HS-27A (cell line): ENCODE measurements around the gene PLAC8L1.
"Not testable (repeated sequence)": the region's sequence is repeated elsewhere in the genome, so short reads cannot be mapped to it uniquely, and the experiment has no call there.

Experiments used
- DNase-seq: peaks from one replicate; pipeline ENCODE4 v3.0.0-alpha.2; 2012; ENCODE audit warnings: low read depth, missing footprints

The PLAC8L1 gene, protein sequence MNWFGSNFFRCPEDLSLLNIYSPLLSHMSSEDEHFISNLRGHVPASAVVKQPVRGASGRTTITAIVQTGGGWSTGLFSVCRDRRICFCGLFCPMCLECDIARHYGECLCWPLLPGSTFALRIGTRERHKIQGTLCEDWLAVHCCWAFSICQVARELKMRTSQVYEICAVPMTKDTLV

DNA sequence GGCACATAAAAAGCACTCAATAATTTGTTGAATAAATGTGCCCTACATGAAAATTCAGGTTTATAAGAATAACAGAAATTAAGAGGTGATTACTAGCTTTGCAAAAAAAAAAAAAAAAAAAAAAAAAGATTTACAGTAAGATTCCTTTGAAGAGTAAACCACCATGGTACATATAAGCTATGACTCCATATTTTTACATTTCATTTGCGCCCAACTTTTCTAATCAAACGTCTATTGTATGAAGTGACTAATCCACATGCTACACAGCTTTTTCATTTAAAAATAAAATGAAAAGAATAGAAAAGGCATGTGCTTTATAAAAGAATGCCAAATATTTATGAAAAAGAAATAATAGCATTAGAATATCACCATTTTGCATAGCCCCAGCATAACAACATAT, at the start of gene PLAC8L1:
Gene PLAC8L1 (minus strand): TSS at position 101 of the 400 bp plus-strand sequence. CDS start 1,266 bp downstream, outside the sequence.
- DNase-seq = no peak

DNA sequence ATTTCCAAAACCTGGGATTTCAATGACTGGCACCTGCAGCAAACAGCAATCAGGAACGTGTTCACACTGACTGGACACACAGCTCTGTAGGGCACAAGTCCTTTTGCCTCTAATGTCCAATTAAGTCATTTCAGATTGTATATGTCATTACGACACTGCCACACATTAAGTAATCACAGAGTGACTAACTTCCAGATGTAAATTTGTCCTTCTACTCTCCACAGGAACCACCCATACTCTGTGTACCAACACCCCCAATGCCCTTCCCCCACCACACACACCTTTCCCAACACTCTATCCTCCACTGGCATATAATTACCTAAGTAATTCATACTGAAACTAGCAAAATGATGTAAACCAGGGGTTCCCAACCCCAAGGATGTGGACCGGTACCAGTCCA, 46.6 kb upstream of the PLAC8L1 start:
- no peak for DNase-seq

DNA sequence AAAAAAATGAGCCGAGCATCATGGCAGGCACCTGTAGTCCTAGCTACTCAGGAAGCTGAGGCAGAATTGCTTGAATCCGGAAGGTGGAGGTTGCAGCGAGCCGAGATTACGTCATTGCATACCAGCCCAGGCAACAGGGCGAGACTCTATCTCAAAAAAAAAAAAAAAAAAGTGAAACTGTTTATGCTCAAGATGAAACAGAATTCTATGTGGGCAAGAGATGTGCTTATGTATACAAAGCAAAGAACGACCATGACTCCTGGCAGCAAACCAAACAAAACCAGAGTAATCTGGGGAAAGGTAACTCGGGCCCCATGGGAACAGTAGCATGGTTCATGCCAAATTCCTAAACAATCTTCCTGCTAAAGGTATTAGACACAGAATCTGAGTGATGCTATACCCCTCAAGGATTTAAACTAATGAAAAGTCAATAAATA, 32.6 kb upstream of the PLAC8L1 start:
- no peak for DNase-seq

DNA sequence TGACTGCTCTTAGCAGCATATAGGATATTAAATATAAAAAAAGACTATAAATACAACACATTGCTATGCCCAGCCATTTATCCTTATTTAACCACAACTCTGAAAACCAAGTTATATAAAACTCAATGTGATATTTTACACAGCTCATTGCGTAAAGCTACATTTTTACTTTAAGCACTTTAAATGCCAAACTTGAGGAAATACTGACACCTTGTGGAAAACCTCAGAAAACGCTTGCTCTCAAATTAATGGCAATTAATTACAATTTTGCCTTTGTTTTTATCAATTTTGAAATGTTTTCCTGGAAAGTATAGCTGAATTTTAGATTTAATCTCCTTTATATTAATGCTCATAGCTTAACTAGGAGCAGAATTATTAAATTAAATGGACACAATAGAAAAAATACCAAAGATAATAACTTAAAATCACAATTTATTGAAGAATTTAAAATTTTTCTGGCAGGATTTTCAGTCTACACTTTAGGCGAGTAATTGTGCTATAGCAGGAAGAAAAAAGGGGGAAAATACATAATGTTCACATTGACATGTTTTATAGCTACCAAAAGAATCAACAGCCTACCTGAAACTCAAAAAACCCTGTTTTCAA, 25.2 kb upstream of the PLAC8L1 start:
- DNase-seq = no peak

DNA sequence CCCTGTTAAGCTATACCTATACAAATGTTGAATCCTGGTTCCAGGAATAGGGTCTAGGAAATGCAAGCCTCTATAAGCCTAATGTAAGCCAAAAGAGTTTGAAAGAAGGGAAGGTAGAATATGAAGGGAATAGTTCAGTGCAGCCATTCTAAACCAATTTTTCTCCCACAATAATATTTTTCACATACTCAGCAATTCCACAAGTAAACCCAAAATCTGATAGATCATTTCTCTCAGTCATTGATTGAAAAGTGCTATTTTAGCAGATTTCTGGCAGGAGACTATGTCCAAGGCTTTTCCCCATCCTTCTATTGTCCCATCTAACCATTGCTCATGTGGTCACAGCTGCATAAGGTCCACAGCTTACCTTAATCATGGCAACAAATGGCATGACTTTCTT, 20.7 kb upstream of the PLAC8L1 start:
- DNase-seq = no peak

DNA sequence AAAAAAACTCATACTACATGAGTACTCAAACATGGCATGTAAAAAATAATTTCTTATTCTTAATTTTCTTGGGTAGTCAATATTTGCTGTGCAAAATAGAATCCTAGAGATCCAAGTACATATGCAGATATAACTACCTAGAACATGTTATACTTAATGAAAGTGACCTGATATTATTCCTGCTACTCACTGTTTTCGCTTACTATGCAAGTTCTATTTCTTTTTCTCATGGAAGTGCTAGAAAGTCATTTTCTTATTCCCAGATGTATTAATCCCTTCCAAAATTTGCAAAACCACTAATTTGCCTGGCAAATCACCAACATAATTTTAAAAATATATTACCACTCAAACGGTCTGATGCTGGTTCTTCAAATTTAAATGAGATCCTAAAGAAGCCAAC, 19.2 kb upstream of the PLAC8L1 start:
- no peak for DNase-seq

DNA sequence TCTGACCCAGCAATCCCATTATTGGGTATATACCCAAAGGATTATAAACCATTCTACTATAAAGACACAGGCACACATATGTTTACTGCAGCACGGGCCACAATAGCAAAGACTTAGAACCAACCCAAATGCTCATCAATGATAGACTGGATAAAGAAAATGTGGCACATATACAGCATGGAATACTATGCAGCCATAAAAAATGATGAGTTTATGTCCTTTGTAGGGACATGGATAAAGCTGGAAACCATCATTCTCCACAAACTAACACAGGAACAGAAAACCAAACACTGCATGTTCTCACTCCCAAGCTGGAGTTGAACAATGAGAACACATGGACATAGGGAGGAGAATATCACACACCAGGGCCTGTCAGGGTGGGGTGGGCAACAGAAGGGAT, 16.1 kb upstream of the PLAC8L1 start:
- not testable (repeated sequence) for DNase-seq

DNA sequence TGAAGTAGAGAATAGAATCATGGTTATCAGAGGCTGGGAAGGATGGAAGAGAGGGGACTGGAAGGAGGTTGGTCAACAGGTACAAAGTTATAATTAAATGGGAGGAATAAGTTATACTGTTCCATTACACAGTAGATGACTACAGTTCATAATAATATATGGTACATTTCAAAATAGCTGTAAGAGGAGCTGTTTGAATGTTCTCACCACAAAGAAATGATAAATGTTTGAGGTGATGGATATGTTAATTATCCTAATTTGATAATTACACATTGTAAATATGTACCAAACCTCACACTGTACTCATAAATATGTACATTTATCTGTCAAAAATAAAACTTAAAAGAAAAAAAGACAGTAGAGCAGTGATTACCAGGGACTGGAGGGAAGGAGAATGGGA, 12.9 kb upstream of the PLAC8L1 start:
- DNase-seq = no peak

DNA sequence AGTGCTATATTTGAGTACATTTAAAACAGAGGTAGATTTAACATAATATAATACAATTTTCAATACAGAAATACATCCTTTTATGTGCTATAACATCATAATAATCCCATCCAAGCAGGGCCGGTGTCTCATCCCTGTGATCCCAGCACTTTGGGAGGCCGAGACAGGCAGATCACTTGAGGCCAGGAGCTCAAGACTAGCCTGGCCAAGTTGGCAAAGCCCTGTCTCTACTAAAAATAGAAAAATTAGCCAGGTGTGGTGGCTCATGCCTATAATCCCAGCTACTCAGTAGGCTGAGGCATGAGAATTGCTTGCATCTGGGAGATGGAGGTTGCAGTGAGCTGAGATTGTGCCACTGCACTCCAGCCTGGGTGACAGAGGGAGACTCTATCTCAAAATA, 11.8 kb upstream of the PLAC8L1 start:
- not testable (repeated sequence) for DNase-seq

DNA sequence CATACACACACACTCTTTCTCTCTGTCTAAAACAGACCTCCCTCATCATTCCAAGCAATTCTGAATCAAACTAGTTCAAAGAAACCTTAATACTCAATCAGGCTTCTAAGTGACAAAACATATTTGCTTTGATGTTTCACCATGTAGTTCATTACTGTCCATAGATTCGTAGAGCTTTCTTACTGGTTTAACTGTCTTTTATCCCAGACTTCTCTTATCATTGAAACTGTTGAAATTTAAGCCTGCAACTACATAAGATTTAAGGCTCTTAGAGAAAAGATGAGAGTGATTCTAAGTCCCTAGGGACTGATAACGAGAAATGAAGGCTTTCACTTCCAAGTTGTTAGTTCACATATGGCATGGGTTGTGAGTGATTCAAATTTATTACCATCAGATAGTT, 11.0 kb upstream of the PLAC8L1 start:
- no peak for DNase-seq

DNA sequence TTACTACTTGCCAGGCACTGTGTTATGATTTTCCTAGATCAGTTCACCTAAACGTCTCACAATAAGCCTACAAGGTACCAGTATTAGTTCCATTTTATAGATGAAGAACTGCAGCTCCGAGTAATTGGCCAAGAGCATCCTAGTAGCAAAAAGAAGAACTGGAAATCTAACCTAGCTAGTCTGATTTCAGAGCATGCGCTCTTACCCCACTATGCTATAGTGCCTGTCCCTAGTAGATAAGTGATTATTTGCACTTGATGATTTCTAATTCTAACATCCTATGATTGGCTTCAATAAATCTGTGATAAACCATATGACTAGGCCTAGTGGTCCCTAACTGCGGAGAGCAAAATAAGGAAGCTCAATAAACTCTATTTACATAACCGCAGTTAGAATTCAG, 7.1 kb upstream of the PLAC8L1 start:
- DNase-seq = no peak

DNA sequence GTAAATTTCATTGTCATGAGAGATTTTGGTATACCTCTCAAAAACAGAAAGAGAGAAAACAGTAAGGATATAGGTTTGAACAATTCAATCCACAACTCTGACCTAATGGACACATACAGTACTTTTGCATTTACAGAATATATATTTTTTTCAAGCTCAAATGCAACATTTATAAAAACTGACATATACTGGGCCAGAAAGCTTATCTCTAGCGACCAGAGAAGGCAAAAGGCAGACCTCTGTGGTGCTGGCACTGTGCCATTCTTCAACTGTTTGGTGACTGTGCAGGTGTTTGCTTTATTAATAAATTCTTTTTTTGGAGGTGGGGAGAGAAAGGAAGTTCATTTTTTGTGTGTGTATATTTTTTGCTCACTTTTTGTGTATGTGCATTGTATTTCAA, 6.0 kb upstream of the PLAC8L1 start:
- DNase-seq = no peak

DNA sequence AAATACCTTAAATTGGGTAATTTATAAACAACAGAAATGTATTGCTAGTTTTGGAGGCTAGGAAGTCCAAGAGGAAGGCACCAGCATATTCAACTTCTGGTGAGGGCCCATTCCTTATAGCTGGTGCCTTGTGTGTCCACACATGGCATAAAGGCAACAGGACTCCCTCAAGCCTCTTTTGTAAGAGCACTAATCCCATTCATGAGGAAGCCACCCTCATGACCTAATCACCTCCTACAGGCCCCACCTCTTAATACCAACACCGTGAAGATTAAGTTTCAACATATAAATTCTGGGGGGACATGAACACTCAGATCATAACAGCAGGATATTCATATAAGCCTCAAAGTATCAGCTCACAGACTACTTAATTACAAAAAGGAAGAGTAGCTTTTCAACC, 4.0 kb upstream of the PLAC8L1 start:
- DNase-seq = no peak

DNA sequence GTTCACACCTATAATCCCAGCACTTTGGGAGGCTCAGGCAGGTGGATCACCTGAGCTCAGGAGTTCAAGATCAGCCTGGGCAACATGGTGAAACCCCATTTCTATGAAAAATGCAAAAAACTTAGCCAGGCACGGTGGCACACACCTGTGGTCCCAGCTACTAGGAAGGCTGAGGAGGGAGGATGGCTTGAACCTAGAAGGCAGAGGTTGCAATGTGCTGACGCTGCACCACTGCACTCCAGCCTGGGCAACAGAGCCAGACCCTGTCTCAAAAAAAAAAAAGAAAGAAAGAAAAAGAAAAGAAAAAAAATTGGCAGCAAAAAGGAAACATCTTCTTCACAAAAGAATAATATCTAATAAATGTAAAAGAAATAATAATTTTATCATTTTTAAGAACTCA, 3.5 kb upstream of the PLAC8L1 start:
- DNase-seq = not testable (repeated sequence)

DNA sequence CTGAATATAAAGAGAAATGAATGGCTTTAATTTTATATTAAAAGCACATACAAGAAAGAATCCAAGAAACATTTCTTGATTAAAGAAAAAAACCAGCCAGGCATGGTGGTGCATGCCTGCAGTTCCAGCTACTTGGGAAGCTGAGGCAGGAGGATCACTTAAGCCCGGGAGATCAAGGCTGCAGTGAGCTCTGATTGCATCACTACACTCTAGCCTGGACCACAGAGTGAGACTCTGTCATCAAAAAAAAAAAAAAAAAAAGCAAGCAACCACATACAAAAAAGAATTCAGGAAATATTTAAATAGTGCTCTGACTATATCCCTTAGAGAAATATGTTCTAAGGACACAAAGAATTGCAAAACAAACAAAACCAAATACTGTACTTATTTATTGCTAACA, 2.5 kb upstream of the PLAC8L1 start:
- DNase-seq = no peak

DNA sequence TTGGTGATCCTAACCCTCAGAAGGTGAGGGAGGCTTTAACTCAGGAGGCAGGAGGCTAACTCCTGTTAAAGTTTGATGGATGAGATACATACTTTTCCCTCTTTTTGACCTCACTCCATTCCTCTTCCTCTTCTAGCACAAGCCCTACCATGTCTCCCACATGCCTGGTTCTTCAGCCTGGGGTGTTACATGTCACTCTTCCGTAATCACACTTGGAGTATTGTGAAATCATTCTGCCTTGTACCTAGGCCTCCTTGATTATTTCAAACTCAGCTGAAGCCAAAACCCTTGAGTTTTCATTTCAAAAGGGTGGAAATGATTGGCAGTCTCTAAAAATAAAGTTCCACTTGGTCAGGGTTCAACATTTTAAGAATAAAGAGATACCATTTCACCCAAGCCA, 1.8 kb downstream of the PLAC8L1 start:
- no peak for DNase-seq

DNA sequence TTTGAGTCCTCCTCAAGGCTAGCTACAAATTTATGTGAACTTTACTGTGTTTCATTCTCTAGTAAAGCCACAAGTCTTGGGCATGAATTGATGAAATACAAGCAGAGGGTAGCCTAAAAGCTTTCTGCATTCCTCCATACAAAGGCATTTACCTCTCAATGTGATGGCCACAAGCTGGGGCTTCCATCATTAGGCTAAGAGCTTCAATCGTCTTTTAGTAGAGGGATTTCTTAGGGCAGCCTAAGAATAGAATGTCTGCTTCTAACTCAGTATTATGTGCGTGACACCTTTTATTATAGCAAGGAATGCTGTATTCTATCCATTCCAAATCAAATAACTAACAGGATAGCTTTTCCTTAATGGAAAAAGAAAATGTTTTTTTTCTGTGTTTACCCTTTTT, 3.7 kb downstream of the PLAC8L1 start:
- DNase-seq = no peak

DNA sequence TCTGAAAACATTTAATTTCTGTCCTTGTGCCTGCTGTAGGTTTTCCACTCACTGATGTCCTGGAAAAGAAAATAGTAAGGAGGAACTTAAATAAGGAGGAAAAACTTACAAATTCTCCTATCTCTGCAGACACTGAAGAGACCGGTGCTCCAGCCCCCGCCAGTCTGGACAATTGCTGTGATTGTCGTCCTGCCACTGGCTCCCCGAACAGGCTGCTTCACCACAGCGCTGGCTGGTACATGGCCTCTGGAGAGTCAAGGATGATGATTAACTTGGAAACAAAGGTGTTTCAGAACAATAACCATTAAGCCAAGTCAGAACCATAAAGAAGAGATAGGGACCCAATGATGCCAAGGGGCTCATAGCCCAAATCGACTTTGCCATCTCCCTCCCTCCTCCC, 7.3 kb downstream of the PLAC8L1 start:
- no peak for DNase-seq

DNA sequence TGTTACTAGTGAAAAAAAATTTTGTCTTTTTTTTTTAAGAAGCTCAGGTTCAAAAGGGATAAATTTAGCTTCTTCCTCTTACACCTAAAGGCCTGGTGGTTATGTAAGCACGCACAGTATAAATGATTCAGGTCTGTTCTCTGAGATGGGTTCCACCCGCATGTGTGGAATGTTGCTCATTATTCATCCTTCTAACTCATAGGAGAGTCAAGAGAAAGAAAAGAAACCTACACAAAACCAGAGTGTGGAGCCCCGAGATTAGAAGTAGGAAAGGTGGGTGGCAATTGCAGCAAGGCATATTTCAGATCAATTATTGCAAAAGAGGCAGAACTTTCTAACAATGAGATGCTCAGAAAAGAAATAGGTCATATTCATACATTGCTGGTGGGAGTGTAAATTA, 13.5 kb downstream of the PLAC8L1 start:
- DNase-seq = no peak

DNA sequence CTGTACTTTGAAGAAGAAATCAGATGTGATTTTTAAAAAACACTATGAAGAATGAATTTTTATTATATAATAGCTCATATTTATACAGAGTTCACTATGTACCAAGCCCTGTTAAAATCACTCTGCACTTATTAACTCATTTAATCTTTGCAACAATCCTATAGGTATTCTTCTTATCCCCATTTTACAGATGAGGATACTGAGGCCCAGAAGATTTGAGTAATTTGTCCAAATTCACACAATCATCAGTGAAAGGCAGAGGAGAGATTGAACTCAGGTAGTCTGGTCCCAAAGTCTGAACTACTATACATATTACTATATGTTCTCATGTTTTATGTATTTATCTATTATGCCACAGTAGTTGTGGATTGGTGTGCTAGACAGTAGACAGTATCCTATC, 16.1 kb downstream of the PLAC8L1 start:
- no peak for DNase-seq

DNA sequence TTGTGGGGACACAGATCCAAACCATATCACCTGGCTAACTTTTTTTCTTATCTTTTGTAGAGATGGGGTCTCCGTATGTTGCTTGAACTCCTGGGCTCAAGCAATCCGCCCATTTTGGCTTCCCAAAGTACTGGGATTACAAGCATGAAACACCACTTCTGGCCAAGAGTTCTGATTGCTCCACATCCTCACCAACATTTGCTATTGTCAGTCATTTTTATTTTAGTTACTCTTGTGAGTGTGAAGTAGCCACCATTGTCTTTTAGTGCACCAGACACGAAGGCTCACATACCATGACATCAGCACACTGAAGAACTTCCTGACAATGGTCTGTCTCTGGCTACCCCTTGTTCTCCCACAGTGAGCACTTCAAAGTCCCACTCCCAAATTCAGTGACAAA, 17.3 kb downstream of the PLAC8L1 start:
- no peak for DNase-seq

DNA sequence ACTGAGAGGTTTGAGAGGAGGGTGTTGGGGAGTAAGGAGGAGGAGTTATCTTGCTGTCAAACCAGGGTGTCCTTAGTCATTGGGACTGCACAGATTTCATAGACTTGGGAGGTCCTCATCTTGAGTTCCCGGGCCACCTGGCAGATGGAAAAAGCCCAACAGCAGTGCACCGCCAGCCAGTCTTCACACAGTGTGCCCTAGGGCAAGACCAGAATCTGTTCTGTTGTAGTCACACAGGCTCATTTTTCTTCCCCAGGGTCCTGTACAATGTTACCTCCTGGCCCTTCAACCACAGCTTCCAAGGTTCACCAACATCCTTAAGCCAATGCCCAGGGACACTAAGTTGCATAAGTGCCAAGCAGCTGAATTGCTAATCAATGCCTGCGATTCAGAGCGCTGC, 21.0 kb downstream of the PLAC8L1 start:
- no peak for DNase-seq

DNA sequence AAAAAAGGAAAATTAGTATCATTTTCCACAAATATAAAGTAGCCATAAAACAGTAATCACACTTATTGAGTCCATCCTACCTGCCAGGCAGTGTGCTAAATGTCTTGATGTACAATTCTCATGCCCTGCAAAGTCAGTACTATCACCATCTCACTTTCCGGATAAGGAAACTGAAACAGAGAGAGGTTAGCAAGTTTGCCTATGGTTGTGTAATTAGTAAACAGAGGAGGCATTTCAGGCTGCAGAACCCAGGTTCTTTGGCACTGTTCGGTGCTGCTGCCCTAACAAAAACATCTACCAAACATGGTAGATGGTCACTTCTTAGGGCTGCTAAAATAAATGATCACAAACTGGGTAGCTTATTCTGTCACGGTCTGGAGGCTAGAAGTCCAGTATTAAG, 22.6 kb downstream of the PLAC8L1 start:
- DNase-seq = no peak

DNA sequence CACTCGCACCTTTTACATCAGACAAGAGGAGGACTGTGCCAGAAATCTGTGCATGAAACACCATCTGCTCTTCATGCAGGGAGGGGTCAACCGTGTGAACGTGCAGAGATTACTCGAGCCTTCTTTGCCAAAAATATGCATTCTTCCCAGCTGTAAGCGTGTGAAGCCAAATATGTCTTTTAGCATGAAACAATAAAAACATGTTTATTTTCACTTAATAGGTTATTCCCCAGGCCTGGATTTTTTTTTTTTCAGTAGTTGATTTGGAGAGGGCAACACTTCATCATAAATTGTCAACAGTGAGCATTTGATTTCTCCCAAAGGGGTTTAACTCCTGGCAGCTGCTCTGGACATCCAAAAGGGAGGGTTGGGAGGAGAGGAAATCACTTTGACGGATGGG, 23.8 kb downstream of the PLAC8L1 start:
- DNase-seq = no peak
